Ovary (tissue), 9 donors: Measurements from ENCODE around the gene RAPGEF2. TPM values are rescaled to one million over a fixed set of nuclear protein-coding genes. Genes with fewer than 3 reads are reported as not detected.
"Not testable (repeated sequence)": the region's sequence is repeated elsewhere in the genome, so short reads cannot be mapped to it uniquely, and the experiment has no call there.

ENCODE experiments used
- DNase-seq, 5 donors: peaks; one replicate each; pipeline ENCODE4 v3.0.0-alpha.2; 2019 to 2020
- H3K27ac ChIP-seq, 2 donors: fragments of 200-600 bp; one replicate each; pipeline versions ENCODE4 v1.5.1 to v1.8.0; 2019 to 2022
- H3K27me3 ChIP-seq: fragments of 200-600 bp; one replicate; pipeline ENCODE4 v1.8.0; 2022
- H3K36me3 ChIP-seq: fragments of 200-600 bp; sonication (generic); one replicate; pipeline ENCODE4 v1.5.1; 2019
- H3K4me1 ChIP-seq: one replicate; pipeline ENCODE4 v1.8.1; 2013; ENCODE audit warnings: mild to moderate bottlenecking, moderate library complexity; ENCODE audit not compliant: insufficient read depth
- H3K4me3 ChIP-seq: fragments of 200-600 bp; sonication (generic); one replicate; pipeline ENCODE4 v1.5.1; 2017
- H3K9me3 ChIP-seq, 2 donors: fragments of 200-600 bp in 1 of 2; sonication (generic) in 1 of 2; one replicate each; pipeline versions ENCODE4 v1.5.1 to v1.8.1; 2013 to 2019; ENCODE audit warnings: mild to moderate bottlenecking in 1 of 2, moderate library complexity in 1 of 2
- EP300 ChIP-seq: sonication (generic); formaldehyde crosslinking; IDR thresholded peaks from one replicate; pipeline ENCODE4 v1.6.1; 2017; ENCODE audit warnings: antibody characterized with exemption
- POLR2A ChIP-seq: fragments of 450-650 bp; IDR thresholded peaks from one replicate; pipeline ENCODE4 v1.6.1; 2017; ENCODE audit warnings: antibody characterized with exemption, mild to moderate bottlenecking, moderate library complexity
- WGBS, 3 donors: extraction: QIAGEN DNeasy Blood & Tissue Kit in 1 of 3; methylation state at CpG; one replicate each; pipeline versions ENCODE4 v1.1.5 to v1.1.7; 2013 to 2017; 5-methylcytosine and 5-hydroxymethylcytosine counted together
- intact Hi-C, 4 donors: fragments of 100-400 bp; cut with DNase I; formaldehyde crosslinking; loops; one replicate each; pipeline versions ENCODE4 v1.11.0 to v1.15.1; 2022 to 2023
- polyA plus RNA-seq, 2 donors: library from polyadenylated mRNA; stranded (reverse); fragments of 200-250 nt in 1 of 2; fragments of 350-450 nt in 1 of 2; fragmentation: Illumina TruSeq in 1 of 2; extraction: RNeasy Lipid Tissue Mini Kit (QIAGEN cat#74804) in 1 of 2; gene quantifications; one replicate each; pipeline ENCODE4 v1.2.3, GENCODE V29; 2013 to 2014
- total RNA-seq, 7 donors: library from RNA; depleted of rRNA in 2 of 7; stranded (reverse); fragments of >200 nt in 2 of 7; fragmentation: NEBNext Ultra II Directional in 3 of 7; extraction: Animal tissue kit (Norgen Biotek cat#: 25700) in 3 of 7; gene quantifications; one replicate each; pipeline versions ENCODE4 v1.1.0 to v1.2.4, GENCODE V29; 2016 to 2023
- TF ChIP-seq, protein P1 (sequence below), 3 donors: fragments of 450-650 bp in 2 of 3; fragments of 200-600 bp in 1 of 3; IDR thresholded peaks; one replicate each; pipeline versions ENCODE4 v1.5.1 to v1.8.0; 2016 to 2022; ENCODE audit warnings: antibody characterized with exemption in 3 of 3, mild to moderate bottlenecking in 1 of 3
- donor health status: DM: no; HTN: no; CAD: no; lungs with moderate emphysema.
- donor health status: DM: no; HTN: no; CAD: no.
- donor health status: Bipolar disorder and iron deficiency.
- donor health status: DM: yes; HTN: yes; CAD: no.
- donor health status: DM: no; HTN: no; CAD: no.
- donor health status: DM: yes; HTN: yes; CAD: no.

RAPGEF2 gene
- total and polyA plus RNA-seq, 9 donors = 11.5 to 46.5 (median 25.4) TPM

DNA sequence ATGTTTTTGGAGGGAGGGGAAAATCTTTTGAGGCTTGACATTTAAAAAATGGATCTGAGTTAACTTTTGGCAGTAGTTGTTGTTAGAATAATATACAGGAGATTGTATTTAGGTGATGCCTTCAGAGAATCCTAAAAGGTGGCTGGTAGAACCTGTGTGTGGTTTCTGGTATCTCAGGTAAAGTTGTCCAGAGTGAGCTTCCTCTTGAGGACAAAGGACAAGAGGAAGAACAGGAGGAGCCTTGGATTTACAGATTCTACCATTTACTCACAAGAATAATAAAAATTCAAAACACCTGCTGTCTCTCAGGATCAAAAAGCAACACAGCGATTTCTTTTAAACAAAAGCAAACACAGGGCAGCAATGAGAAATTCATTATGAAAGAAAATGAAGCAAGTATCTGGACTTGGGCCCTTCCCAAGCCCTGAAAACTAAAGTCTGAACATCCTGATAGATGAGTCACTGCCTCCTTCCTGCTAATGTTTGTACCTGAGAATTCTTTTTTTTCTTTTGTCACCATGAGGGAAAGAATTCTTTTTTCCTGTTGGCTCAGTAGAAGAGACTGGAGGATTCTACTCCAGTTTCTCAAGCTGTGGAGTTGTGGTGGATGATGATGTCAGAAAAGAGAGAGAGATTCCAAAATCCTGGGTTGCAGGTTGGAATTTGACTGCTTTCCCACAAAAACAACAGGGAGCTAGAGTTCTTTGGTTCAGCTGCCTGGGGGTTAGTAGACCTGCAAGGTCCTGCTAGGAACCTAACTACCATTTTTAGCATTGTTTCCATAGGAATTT is 31.5 kb upstream of the RAPGEF2 start:
- no peak overlapping the region for H3K4me3 ChIP-seq
- H3K36me3 ChIP-seq = no peaks in the 10 kb centered on the region
- no peaks in the 10 kb centered on the region for H3K27me3 ChIP-seq
- no peak for DNase-seq
- intact Hi-C loops = no loop called here
- 23 to 43% (median 24%) methylated on average over 1 of the region's 1 CpG for WGBS, 3 donors
- H3K4me1 ChIP-seq = no peaks in the 10 kb centered on the region
- TF ChIP-seq, protein P1, sequence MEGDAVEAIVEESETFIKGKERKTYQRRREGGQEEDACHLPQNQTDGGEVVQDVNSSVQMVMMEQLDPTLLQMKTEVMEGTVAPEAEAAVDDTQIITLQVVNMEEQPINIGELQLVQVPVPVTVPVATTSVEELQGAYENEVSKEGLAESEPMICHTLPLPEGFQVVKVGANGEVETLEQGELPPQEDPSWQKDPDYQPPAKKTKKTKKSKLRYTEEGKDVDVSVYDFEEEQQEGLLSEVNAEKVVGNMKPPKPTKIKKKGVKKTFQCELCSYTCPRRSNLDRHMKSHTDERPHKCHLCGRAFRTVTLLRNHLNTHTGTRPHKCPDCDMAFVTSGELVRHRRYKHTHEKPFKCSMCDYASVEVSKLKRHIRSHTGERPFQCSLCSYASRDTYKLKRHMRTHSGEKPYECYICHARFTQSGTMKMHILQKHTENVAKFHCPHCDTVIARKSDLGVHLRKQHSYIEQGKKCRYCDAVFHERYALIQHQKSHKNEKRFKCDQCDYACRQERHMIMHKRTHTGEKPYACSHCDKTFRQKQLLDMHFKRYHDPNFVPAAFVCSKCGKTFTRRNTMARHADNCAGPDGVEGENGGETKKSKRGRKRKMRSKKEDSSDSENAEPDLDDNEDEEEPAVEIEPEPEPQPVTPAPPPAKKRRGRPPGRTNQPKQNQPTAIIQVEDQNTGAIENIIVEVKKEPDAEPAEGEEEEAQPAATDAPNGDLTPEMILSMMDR (IDR thresholded peaks at IDR 0.05) = no peak
- TF ChIP-seq POLR2A (no peak), EP300 (no peak)
- no peaks in the 10 kb centered on the region for H3K9me3 ChIP-seq
- H3K27ac ChIP-seq = no peak overlapping the region

DNA sequence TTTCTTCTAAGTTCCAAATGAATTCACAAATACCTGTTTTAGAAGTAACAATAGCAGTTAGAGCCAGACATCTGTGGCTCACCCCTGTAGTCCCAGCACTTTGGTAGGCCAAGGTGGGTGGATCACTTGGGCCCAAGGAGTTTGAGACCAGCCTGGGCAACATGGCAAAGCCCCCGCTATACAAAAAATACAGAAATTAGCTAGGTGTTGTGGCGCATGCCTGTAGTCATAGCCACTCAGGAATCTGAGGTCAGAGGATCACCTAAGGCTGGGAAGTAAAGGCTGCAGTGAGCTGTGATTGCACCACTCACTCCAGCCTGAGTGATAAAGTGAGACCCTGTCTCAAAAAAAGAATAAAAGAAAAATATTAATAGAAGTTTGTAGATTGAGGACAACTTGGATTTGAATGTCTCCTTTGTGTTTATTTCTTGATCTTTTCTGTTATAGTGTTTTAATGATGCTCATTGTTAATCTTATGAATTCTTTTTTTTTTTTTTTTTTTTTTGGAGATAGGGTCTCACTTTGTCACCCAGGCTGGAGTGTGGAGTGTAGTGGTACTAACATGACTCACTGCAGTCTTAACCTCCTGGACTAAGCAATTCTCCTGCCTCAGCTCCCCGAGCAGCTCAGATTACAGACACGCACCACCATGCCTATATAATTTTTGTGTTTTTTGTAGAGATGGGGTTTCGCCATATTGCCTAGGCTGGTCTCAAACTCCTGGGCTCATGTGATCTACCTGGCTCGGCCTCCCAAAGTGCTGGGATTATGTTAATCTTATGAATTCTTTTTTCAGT is 30.7 kb upstream of the RAPGEF2 start:
- TF ChIP-seq, protein P1 (IDR thresholded peaks at IDR 0.05) = no peak
- TF ChIP-seq EP300 = no peak
- TF ChIP-seq POLR2A = no peak
- no peak for DNase-seq
- intact Hi-C loops = no loop called here
- Histone ChIP-seq H3K4me1 (no peaks in the 10 kb centered on the region), H3K9me3 (no peaks in the 10 kb centered on the region), H3K27ac (no peak overlapping the region), H3K27me3 (no peaks in the 10 kb centered on the region), H3K36me3 (no peaks in the 10 kb centered on the region), H3K4me3 (no peak overlapping the region)
- 94 to 98% (median 96%) methylated on average over 6 of the region's 6 CpGs for WGBS, 3 donors

DNA sequence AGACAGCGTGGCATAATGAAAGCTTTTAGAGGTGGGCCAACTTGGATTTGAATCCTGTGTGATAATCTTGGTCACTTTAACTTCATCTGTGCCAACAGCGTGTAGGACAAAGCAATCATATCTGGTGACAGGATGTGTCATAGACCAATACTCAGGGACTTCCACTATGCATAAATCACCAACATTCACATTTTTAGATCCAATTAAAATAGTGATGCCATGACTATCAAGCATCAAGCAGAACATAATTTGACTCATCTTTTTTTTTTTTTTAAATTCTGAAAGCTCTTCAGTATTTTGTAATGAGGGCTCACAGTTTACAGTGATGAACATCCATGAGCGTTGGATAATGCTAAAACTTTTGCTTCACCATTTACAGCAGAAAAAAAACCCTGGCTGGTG is 27.3 kb upstream of the RAPGEF2 start:
- no peaks in the 10 kb centered on the region for H3K4me1 ChIP-seq
- H3K36me3 ChIP-seq = no peaks in the 10 kb centered on the region
- H3K27me3 ChIP-seq = no peaks in the 10 kb centered on the region
- intact Hi-C loops = no loop called here
- DNase-seq = no peak
- no peaks in the 10 kb centered on the region for H3K9me3 ChIP-seq
- 57 to 61% (median 59%) methylated on average over 3 of the region's 3 CpGs for WGBS, 3 donors
- TF ChIP-seq POLR2A (no peak), EP300 (no peak)
- TF ChIP-seq, protein P1 (IDR thresholded peaks at IDR 0.05) = no peak
- no peak overlapping the region for H3K4me3 ChIP-seq
- no peak overlapping the region for H3K27ac ChIP-seq

DNA sequence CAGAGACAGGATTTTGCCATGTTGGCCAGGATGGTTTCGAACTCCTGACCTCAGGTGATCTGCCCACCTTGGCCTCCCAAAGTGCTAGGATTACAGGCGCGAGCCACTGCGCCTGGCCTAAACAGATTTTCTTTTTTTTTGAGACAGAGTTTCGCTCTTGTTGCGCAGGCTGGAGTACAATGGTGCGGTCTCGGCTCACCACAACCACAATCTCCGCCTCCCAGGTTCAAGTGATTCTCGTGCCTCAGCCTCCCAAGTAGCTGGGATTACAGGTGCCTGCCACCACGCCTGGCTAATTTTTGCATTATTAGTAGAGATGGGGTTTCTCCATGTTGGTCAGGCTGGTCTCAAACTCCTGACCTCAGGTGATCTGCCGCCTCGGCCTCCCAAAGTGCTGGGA is 25.9 kb upstream of the RAPGEF2 start:
- H3K9me3 ChIP-seq, DNase-seq, H3K4me1 ChIP-seq, H3K27ac ChIP-seq, H3K36me3 ChIP-seq, H3K27me3 ChIP-seq, intact Hi-C loops, H3K4me3 ChIP-seq: not testable (repeated sequence)
- 96 to 97% (median 97%) methylated on average over 13 of the region's 13 CpGs for WGBS, 3 donors
